ENCODE results near the gene PSMG3. TPM values are rescaled to one million over a fixed set of nuclear protein-coding genes. Genes with fewer than 3 reads are reported as not detected.
"Not testable (repeated sequence)": the region's sequence is repeated elsewhere in the genome, so short reads cannot be mapped to it uniquely, and the experiment has no call there.

The PSMG3 gene
- total RNA-seq, 2 donors from 2014 or later = 50.0 to 51.6 TPM

DNA sequence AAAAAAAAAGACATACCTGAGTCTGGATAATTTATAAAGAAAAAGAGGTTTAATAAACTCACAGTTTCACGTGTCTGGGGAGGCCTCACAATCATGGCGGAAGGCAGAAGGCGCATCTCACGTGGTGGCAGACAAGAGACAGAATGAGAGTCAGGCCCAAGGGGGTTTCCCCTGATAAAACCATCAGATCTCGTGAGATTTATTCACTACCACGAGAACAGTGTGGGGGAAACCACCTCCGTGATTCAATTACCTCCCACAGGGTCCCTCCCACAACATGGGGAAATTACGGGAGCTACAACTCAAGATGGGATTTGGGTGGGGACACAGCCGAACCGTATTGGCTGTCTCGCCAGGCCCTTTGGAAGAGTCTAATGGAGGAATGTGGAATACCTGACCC lies 48.4 kb downstream of the PSMG3 start:
- Histone ChIP-seq H3K4me3 (no peak overlapping the region), H3K27ac (no peak overlapping the region), H3K4me1 (replicated peaks) (no peaks in the 10 kb centered on the region), H3K27me3 (replicated peaks; ENCODE audit: insufficient read depth) (no peaks in the 10 kb centered on the region), H3K36me3 (no peaks in the 10 kb centered on the region), H3K9me3 (no peaks in the 10 kb centered on the region)
- WGBS = 81% methylated on average over 11 of the region's 11 CpGs
- DNase-seq (ENCODE audit: low spot score) = no peak
- intact Hi-C loops (cut with DNase I) = no loop called here
- no peak for TF ChIP-seq POLR2A (IDR thresholded peaks at IDR 0.05)

- H3K27me3 ChIP-seq (replicated peaks; ENCODE audit: insufficient read depth) = no peaks in the 10 kb centered on the region
- no peaks in the 10 kb centered on the region for H3K4me1 ChIP-seq (replicated peaks)
- H3K4me3 ChIP-seq = no peak overlapping the region
- WGBS = 75% methylated on average over 27 of the region's 27 CpGs
- intact Hi-C loops (cut with DNase I) = no loop called here
- no peak for DNase-seq (ENCODE audit: low spot score)
- no peaks in the 10 kb centered on the region for H3K36me3 ChIP-seq
- no peak for TF ChIP-seq POLR2A (IDR thresholded peaks at IDR 0.05)
- no peak for TF ChIP-seq POLR2AphosphoS5 (IDR thresholded peaks at IDR 0.05)
- no peak for TF ChIP-seq CTCF (IDR thresholded peaks at IDR 0.05)
- no peaks in the 10 kb centered on the region for H3K9me3 ChIP-seq
- H3K27ac ChIP-seq = no peak overlapping the region
Observed at GRCh38 chr7:1520539-1521234, 49.1 kb downstream of the PSMG3 start.

DNA sequence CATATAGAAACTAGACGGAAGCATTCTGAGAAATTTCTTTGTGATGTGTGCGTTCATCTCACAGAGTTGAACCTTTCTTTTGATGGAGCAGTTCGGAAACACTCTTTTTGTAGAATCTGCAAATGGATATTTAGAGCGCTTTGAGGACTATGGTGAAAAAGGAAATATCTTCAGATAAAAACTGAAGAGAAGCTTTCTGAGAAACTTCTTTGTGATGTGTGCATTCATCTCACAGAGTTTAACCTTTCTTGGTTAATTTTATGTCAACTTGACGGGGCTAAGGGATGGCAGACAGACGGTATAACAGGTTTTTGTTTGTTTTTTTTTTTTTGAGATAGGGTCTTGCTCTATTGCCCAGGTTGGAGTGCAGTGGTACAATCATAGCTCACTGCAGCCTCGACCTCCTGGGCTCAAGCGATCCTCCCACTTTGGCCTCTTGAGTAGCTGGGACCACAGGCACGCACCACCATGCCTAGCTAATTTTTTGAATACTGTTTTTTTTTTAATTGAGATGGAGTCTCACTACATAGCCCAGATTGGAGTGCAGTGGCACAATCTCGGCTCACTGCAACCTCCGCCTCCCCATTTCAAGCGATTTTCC lies 50.4 kb downstream of the PSMG3 start:
- DNase-seq (ENCODE audit: low spot score); H3K27me3 ChIP-seq (replicated peaks; ENCODE audit: insufficient read depth); H3K27ac ChIP-seq; H3K4me3 ChIP-seq; H3K4me1 ChIP-seq (replicated peaks); H3K9me3 ChIP-seq; intact Hi-C loops (cut with DNase I); H3K36me3 ChIP-seq: not testable (repeated sequence)
- 92% methylated on average over 12 of the region's 12 CpGs for WGBS

Other genes starting within 250 kb of the PSMG3 start
- 10 to 100 TPM; 31.1 to 42.0 TPM for gene MICALL2, start 110.6 kb downstream of the PSMG3 start, total RNA-seq
- gene INTS1, start 65.6 kb downstream of the PSMG3 start, total RNA-seq = 100 to 1,000 TPM in 1 of 2 donors, 10 to 100 TPM in 1; 64.9 to 146 TPM
- 10 to 100 TPM; 29.1 to 50.6 TPM for gene MAFK, start 39.3 kb downstream of the PSMG3 start, total RNA-seq
- 10 to 100 TPM; 15.4 to 59.2 TPM for gene TMEM184A, start 13.8 kb downstream of the PSMG3 start, total RNA-seq
- 1 to 10 TPM; 2.0 to 3.0 TPM for gene ELFN1, start 100.2 kb upstream of the PSMG3 start, total RNA-seq

Measured in prostate gland (tissue), 2 donors.